Measurements from ENCODE around the gene DBP. TPM values are rescaled to one million over a fixed set of nuclear protein-coding genes. Genes with fewer than 3 reads are reported as not detected.
"Not testable (repeated sequence)": the region's sequence is repeated elsewhere in the genome, so short reads cannot be mapped to it uniquely, and the experiment has no call there.

DBP gene
- total and polyA plus RNA-seq, 2 experiments from 2014 or later = 5.7 to 6.3 TPM

DNA sequence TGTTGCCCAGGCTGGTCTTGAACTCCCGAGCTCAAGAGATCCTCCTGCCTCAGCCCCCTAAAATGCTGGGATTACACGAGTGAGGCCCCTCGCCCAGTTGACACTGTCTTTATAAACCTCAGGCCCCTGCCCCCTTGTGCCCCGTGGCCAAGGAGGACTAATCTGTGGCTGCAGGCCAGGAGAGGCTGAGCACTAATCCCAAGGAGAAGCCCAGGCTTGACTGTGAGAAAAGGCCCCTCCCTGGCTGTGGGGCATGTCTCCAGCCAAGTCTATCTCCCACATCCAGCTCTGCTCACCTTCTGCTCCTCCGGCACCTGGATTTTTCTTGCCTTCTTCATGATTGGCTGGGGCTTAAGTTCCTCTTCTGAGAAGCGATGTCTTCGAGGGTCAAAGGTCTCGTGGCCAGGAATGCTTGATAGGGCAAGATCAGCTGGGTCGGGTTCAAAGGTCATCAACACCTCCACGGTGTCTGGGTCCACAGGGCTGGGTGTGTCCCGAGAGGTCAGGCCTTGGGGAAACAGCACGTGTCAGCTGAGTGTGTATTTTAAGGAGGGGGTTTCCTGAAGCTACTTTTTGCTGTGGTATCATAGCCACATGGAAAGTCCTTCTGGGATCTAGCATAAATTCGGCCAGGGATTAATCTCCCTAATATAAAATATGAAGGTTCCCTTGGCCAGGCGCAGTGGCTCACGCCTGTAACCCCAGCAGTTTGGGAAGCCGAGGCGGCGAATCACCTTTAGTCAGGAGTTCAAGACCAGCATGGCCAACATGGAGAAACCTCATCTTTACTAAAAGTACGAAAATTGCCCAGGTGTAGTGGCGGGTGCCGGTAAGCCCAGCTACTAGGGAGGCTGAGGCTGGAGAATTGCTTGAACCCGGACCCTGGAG is 3.8 kb downstream of the DBP start (continued):
- TF ChIP-seq, protein P1, sequence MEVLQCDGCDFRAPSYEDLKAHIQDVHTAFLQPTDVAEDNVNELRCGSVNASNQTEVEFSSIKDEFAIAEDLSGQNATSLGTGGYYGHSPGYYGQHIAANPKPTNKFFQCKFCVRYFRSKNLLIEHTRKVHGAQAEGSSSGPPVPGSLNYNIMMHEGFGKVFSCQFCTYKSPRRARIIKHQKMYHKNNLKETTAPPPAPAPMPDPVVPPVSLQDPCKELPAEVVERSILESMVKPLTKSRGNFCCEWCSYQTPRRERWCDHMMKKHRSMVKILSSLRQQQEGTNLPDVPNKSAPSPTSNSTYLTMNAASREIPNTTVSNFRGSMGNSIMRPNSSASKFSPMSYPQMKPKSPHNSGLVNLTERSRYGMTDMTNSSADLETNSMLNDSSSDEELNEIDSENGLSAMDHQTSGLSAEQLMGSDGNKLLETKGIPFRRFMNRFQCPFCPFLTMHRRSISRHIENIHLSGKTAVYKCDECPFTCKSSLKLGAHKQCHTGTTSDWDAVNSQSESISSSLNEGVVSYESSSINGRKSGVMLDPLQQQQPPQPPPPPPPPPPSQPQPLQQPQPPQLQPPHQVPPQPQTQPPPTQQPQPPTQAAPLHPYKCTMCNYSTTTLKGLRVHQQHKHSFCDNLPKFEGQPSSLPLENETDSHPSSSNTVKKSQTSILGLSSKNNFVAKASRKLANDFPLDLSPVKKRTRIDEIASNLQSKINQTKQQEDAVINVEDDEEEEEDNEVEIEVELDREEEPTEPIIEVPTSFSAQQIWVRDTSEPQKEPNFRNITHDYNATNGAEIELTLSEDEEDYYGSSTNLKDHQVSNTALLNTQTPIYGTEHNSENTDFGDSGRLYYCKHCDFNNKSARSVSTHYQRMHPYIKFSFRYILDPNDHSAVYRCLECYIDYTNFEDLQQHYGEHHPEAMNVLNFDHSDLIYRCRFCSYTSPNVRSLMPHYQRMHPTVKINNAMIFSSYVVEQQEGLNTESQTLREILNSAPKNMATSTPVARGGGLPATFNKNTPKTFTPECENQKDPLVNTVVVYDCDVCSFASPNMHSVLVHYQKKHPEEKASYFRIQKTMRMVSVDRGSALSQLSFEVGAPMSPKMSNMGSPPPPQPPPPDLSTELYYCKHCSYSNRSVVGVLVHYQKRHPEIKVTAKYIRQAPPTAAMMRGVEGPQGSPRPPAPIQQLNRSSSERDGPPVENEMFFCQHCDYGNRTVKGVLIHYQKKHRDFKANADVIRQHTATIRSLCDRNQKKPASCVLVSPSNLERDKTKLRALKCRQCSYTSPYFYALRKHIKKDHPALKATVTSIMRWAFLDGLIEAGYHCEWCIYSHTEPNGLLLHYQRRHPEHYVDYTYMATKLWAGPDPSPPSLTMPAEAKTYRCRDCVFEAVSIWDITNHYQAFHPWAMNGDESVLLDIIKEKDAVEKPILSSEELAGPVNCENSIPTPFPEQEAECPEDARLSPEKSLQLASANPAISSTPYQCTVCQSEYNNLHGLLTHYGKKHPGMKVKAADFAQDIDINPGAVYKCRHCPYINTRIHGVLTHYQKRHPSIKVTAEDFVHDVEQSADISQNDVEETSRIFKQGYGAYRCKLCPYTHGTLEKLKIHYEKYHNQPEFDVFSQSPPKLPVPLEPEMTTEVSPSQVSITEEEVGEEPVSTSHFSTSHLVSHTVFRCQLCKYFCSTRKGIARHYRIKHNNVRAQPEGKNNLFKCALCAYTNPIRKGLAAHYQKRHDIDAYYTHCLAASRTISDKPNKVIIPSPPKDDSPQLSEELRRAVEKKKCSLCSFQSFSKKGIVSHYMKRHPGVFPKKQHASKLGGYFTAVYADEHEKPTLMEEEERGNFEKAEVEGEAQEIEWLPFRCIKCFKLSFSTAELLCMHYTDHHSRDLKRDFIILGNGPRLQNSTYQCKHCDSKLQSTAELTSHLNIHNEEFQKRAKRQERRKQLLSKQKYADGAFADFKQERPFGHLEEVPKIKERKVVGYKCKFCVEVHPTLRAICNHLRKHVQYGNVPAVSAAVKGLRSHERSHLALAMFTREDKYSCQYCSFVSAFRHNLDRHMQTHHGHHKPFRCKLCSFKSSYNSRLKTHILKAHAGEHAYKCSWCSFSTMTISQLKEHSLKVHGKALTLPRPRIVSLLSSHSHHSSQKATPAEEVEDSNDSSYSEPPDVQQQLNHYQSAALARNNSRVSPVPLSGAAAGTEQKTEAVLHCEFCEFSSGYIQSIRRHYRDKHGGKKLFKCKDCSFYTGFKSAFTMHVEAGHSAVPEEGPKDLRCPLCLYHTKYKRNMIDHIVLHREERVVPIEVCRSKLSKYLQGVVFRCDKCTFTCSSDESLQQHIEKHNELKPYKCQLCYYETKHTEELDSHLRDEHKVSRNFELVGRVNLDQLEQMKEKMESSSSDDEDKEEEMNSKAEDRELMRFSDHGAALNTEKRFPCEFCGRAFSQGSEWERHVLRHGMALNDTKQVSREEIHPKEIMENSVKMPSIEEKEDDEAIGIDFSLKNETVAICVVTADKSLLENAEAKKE (CRISPR knock-in tag; IDR thresholded peaks at IDR 0.05) = no peak
- TF ChIP-seq CREB1 (CRISPR knock-in tag; IDR thresholded peaks at IDR 0.05; ENCODE audit: low read depth) (no peak), EZH2 (IDR thresholded peaks at IDR 0.05; ENCODE audit: low read depth, unreplicated experiment) (no peak), ZNF331 (CRISPR knock-in tag; IDR thresholded peaks at IDR 0.05; ENCODE audit: low read depth) (no peak)

DNA sequence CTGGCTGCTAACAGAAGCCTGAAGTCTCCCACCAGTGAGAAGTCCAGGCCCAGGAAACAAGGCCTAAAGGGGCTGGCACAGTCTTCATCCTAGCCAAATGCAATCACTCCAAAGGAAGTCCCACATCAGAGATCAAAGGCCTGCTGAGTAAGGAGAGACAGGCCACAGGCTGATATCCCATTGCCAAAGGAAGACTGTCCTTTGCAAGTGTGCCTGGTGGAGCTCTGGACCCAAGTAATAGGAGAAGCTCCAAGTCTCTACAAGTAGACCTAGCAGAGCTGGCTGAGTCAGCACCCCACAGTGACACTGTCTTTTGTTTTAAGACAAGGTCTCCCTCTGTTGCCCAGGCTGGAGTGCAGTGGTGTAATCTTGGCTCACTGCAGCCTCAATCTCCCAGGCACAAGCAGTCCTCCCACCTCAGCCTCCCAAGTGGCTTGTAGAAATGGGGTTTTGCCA is 4.5 kb downstream of the DBP start:
- Histone ChIP-seq H3K9me2 (ENCODE audit: insufficient read depth) (no peaks in the 10 kb centered on the region), H3K27me3 (ENCODE audit: insufficient read depth) (peaks cover 14% of the 10 kb centered on the region), H3K4me3 (no peak overlapping the region), H4K20me1 (replicated peaks; ENCODE audit: insufficient read depth) (no peaks in the 10 kb centered on the region), H2AFZ (no peak overlapping the region), H3F3A (replicated peaks; ENCODE audit: low read depth) (peaks cover 45% of the 10 kb centered on the region), H3K4me2 (no peak overlapping the region), H3K27ac (ENCODE audit: low read depth) (no peak overlapping the region), H3K36me3 (ENCODE audit: insufficient read depth) (no peaks in the 10 kb centered on the region), H3K79me2 (replicated peaks; ENCODE audit: insufficient read depth) (no peaks in the 10 kb centered on the region), H3K4me1 (ENCODE audit: insufficient read depth) (peaks cover 23% of the 10 kb centered on the region)
- Mint-ChIP-seq H3K9me3 (no peaks in the 10 kb centered on the region; the same call in 2 of the 3 replicates), H3K27ac (no peak overlapping the region), H3K36me3 (ENCODE audit: low read depth) (peaks cover 3% of the 10 kb centered on the region; the same call in 2 of the 3 replicates), H3K27me3 (ENCODE audit: insufficient read depth, low read depth, poor library complexity) (peaks cover 32% of the 10 kb centered on the region), H3K4me3 (no peak overlapping the region; the same call in 2 of the 3 replicates), H3K4me1 (peaks cover 30% of the 10 kb centered on the region)
- ATAC-seq = no peak
- DNase-seq (ENCODE audit: low spot score) = no peak
- no peak for TF ChIP-seq ZNF114 (CRISPR knock-in tag; IDR thresholded peaks at IDR 0.05)

DNA sequence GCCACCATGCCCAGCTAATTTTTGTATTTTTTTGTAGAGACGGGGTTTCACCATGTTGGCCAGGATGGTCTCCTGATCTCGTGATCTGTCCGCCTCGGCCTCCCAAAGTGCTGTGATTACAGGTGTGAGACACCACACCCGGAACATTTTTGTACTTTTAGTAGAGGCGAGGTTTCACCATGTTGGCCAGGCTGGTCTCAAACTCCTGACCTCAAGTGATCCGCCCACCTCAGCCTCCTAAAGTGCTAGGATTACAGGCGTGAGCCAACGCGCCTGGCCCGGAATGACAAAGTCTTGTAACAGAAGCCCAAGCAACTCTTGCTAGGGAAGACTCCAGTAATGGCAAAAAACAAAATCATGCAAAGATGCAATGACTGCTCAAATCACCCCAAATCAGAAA is 4.9 kb downstream of the DBP start:
- not testable (repeated sequence) for H2AFZ ChIP-seq; H3K36me3 Mint-ChIP-seq (ENCODE audit: low read depth); H3K27ac Mint-ChIP-seq; H3K4me3 Mint-ChIP-seq; H3K9me2 ChIP-seq (ENCODE audit: insufficient read depth); H3K4me3 ChIP-seq; H4K20me1 ChIP-seq (replicated peaks; ENCODE audit: insufficient read depth); ATAC-seq; H3K79me2 ChIP-seq (replicated peaks; ENCODE audit: insufficient read depth); H3K9me3 Mint-ChIP-seq; H3K4me2 ChIP-seq; DNase-seq (ENCODE audit: low spot score); H3K27ac ChIP-seq (ENCODE audit: low read depth); H3K36me3 ChIP-seq (ENCODE audit: insufficient read depth)
- peaks cover 14% of the 10 kb centered on the region for H3K27me3 ChIP-seq (ENCODE audit: insufficient read depth)
- H3K4me1 Mint-ChIP-seq = peaks cover 30% of the 10 kb centered on the region
- H3K4me1 ChIP-seq (ENCODE audit: insufficient read depth) = peaks cover 23% of the 10 kb centered on the region
- peaks cover 45% of the 10 kb centered on the region for H3F3A ChIP-seq (replicated peaks; ENCODE audit: low read depth)
- peaks cover 34% of the 10 kb centered on the region for H3K27me3 Mint-ChIP-seq (ENCODE audit: insufficient read depth, low read depth, poor library complexity)

All from GM23338 (cell line).